T-cell (primary cell): Measurements from ENCODE around the gene B4GALT1. TPM values are rescaled to one million over a fixed set of nuclear protein-coding genes. Genes with fewer than 3 reads are reported as not detected.
A peak's percentile ranks its signal among the peaks of the same experiment; 100 is the strongest.

Experiments
- ATAC-seq, 4 experiments: fragments of 200-7000 bp in 3 of 4; fragments of 150-1000 bp in 1 of 4; cut with Tn5 transposase; replicated peaks in 1 of 4; 1 replicate in 3 of 4; 2 replicates in 1 of 4; pipeline ENCODE4 v1.10.0; 2021; ENCODE audit warnings: moderate library complexity in 3 of 4, mild to moderate bottlenecking in 2 of 4, moderate number of reproducible peaks in 1 of 4
- CTCF ChIA-PET, 2 donors: fragments of 300-600 bp; sonication (Branson Sonifier 250); formaldehyde crosslinking; loops; one replicate each; lab custom pipeline; 2022; ENCODE audit warnings: antibody characterized with exemption in 2 of 2; lab: Charles Lee
- POLR2A ChIA-PET, 2 donors: fragments of 300-600 bp; sonication (Branson Sonifier 250); formaldehyde crosslinking; loops; one replicate each; lab custom pipeline; 2022; ENCODE audit warnings: antibody characterized with exemption in 2 of 2; lab: Charles Lee
- DNase-seq, 35 experiments: peaks; one replicate each; pipeline versions ENCODE4 v3.0.0 to v3.0.0-alpha.2; 2013 to 2023
- H3K27ac ChIP-seq: one replicate; pipeline ENCODE4 v1.5.1; 2013; ENCODE audit warnings: low read length
- H3K27me3 ChIP-seq, 2 experiments: replicated peaks in 1 of 2; 1 replicate in 1 of 2; 2 replicates in 1 of 2; pipeline versions ENCODE4 v1.6.1 to v1.7.0; 2013; ENCODE audit warnings: low read length in 1 of 2, mixed read lengths in 1 of 2; ENCODE audit not compliant: control insufficient read depth in 2 of 2, insufficient read depth in 2 of 2; ENCODE audit errors: extremely low read depth in 1 of 2
- H3K36me3 ChIP-seq, 2 donors: 1 replicate in 1 of 2; 2 replicates in 1 of 2; pipeline versions ENCODE4 v1.6.1 to v1.7.0; 2013; ENCODE audit warnings: low read length in 1 of 2; ENCODE audit not compliant: control insufficient read depth in 2 of 2, insufficient read depth in 1 of 2; ENCODE audit errors: extremely low read depth in 1 of 2
- H3K4me1 ChIP-seq, 2 experiments: 1 replicate in 1 of 2; 2 replicates in 1 of 2; pipeline versions ENCODE4 v1.6.1 to v1.7.0; 2013; ENCODE audit warnings: low read length in 2 of 2, mixed read lengths in 1 of 2; ENCODE audit not compliant: insufficient read depth in 2 of 2, control insufficient read depth in 1 of 2; ENCODE audit errors: extremely low read depth in 1 of 2
- H3K4me3 ChIP-seq, 2 donors: 1 replicate in 1 of 2; 2 replicates in 1 of 2; pipeline versions ENCODE4 v1.5.1 to v1.7.0; 2013; ENCODE audit warnings: mild to moderate bottlenecking in 2 of 2, low read length in 1 of 2, moderate library complexity in 1 of 2; ENCODE audit not compliant: control insufficient read depth in 1 of 2; ENCODE audit errors: extremely low read depth in 1 of 2
- H3K9me3 ChIP-seq: 2 replicates; pipeline ENCODE4 v1.7.0; 2013
- H3K27ac Mint-ChIP-seq, 2 donors: one replicate each; pipeline ENCODE4 v1.8.0; 2020 to 2021; ENCODE audit warnings: mild to moderate bottlenecking in 2 of 2, mixed read lengths in 2 of 2
- H3K27me3 Mint-ChIP-seq, 2 donors: one replicate each; pipeline ENCODE4 v1.8.0; 2021 to 2022; ENCODE audit warnings: mixed read lengths in 2 of 2
- H3K36me3 Mint-ChIP-seq: one replicate; pipeline ENCODE4 v1.8.0; 2021; ENCODE audit warnings: mixed read lengths
- H3K4me1 Mint-ChIP-seq, 3 donors: one replicate each; pipeline ENCODE4 v1.8.0; 2020 to 2022; ENCODE audit warnings: mixed read lengths in 3 of 3, mild to moderate bottlenecking in 1 of 3
- H3K4me3 Mint-ChIP-seq, 3 donors: one replicate each; pipeline ENCODE4 v1.8.0; 2020 to 2022; ENCODE audit warnings: mild to moderate bottlenecking in 3 of 3, mixed read lengths in 3 of 3, moderate library complexity in 3 of 3
- H3K9me3 Mint-ChIP-seq, 3 donors: one replicate each; pipeline ENCODE4 v1.8.0; 2020 to 2022; ENCODE audit warnings: mixed read lengths in 3 of 3
- WGBS: methylation state at CpG from one replicate; pipeline ENCODE4 v1.1.5; 2013; ENCODE audit warnings: missing lambda C conversion rate; ENCODE audit not compliant: insufficient coverage; 5-methylcytosine and 5-hydroxymethylcytosine counted together
- total RNA-seq, 35 experiments: library from RNA in 6 of 35; stranded (reverse) in 6 of 35; fragments of 120-200 nt in 1 of 35; gene quantifications; one replicate each; pipeline versions ENCODE4 v1.2.1 to v1.2.4 and lab custom pipeline; 2013 to 2026

Gene B4GALT1
- total RNA-seq, 5 donors from 2014 or later (not counting 1 experiment from before 2014, with no cell fraction given): 33.2 to 85.3 (median 44.1) TPM

GRCh38 chr9:33065157-33066076 lies 101.7 kb downstream of the B4GALT1 start:
- Mint-ChIP-seq H3K27me3 (no peaks in the 10 kb centered on the region), H3K36me3 (peaks cover 52% of the 10 kb centered on the region), H3K9me3 (no peaks in the 10 kb centered on the region), H3K27ac (peak overlapping the region in 1 of 2 donors; percentile 17), H3K4me3 (no peak overlapping the region), H3K4me1 (peaks cover 7 to 16% (median 13%) of the 10 kb centered on the region in 3 donors)
- Histone ChIP-seq H3K9me3 (no peaks in the 10 kb centered on the region), H3K27ac (no peak overlapping the region), H3K36me3 (peaks cover 12 to 78% of the 10 kb centered on the region in 2 donors), H3K4me3 (no peak overlapping the region), H3K27me3 (no peaks in the 10 kb centered on the region), H3K4me1 (no peaks in the 10 kb centered on the region)
- CTCF ChIA-PET: no interaction called here
- POLR2A ChIA-PET: interaction anchor here in 1 of 2 donors (0.6 to 0.8 kb wide), 3 partner anchors 41 to 211 kb away, joined by 3 to 6 read pairs (median 3); partner anchors contain the start of gene DNAJA1
- WGBS: 75% methylated on average over 1 of the region's 5 CpGs
- DNase-seq: no peak
- ATAC-seq: no peak

Other genes starting within 250 kb of the B4GALT1 start
- gene APTX, start 165.7 kb downstream of the B4GALT1 start, total RNA-seq: 10 to 100 TPM; 22.4 to 29.7 (median 24.1) TPM
- gene DNAJA1, start 142.1 kb downstream of the B4GALT1 start, total RNA-seq: 100 to 1,000 TPM in 2 of 5 donors, 10 to 100 TPM in 3; 66.5 to 170 (median 69.9) TPM
- gene SMU1, start 90.7 kb downstream of the B4GALT1 start, total RNA-seq: 10 to 100 TPM; 22.6 to 25.5 (median 24.4) TPM
- not detected for gene SPINK4, start 72.8 kb upstream of the B4GALT1 start, total RNA-seq
- 10 to 100 TPM; 59.4 to 69.9 (median 62.4) TPM for gene BAG1, start 97.4 kb upstream of the B4GALT1 start, total RNA-seq
- gene CHMP5, start 97.7 kb upstream of the B4GALT1 start, total RNA-seq: 10 to 100 TPM; 20.5 to 32.1 (median 30.8) TPM
- 10 to 100 TPM; 41.5 to 55.8 (median 48.5) TPM for gene NFX1, start 123.2 kb upstream of the B4GALT1 start, total RNA-seq
- 1 to 10 TPM in 1 of 5 donors, under 1 TPM in 4; 0.20 to 1.4 (median 0.44) TPM for gene AQP7, start 235.2 kb upstream of the B4GALT1 start, total RNA-seq